IMR-90 (cell line): ENCODE results near the gene MPST.

Source experiments
- BHLHE40 ChIP-seq: fragments of 150-350 bp; IDR thresholded peaks from 2 replicates; pipeline ENCODE4 v1.6.1; 2016; ENCODE audit warnings: mild to moderate bottlenecking, low read depth, low read length
- CEBPB ChIP-seq: IDR thresholded peaks from 2 replicates; pipeline ENCODE4 v1.6.1; 2012; ENCODE audit warnings: low read depth, low read length, improper control_type of control experiment
- CTCF ChIP-seq: conservative IDR thresholded peaks from 2 replicates; pipeline ENCODE4 v1.5.1; 2012; ENCODE audit warnings: mild to moderate bottlenecking, low read depth, low read length, improper control_type of control experiment
- MAFK ChIP-seq: IDR thresholded peaks from 2 replicates; pipeline ENCODE4 v1.6.1; 2012; ENCODE audit warnings: low read depth, low read length, improper control_type of control experiment
- MXI1 ChIP-seq: IDR thresholded peaks from 2 replicates; pipeline ENCODE4 v1.6.1; 2012; ENCODE audit warnings: low read depth, mild to moderate bottlenecking, low read length, moderate library complexity, borderline replicate concordance
- POLR2A ChIP-seq: IDR thresholded peaks from 2 replicates; pipeline ENCODE4 v1.6.1; 2012; ENCODE audit warnings: mild to moderate bottlenecking, low read depth, low read length
- RAD21 ChIP-seq: IDR thresholded peaks from 2 replicates; pipeline ENCODE4 v1.6.1; 2012; ENCODE audit warnings: low read length, improper control_type of control experiment
- RCOR1 ChIP-seq: IDR thresholded peaks from 2 replicates; pipeline ENCODE4 v1.6.1; 2012; ENCODE audit warnings: mild to moderate bottlenecking, low read length, improper control_type of control experiment; ENCODE audit not compliant: insufficient replicate concordance
- RFX5 ChIP-seq: IDR thresholded peaks from 2 replicates; pipeline ENCODE4 v1.8.0; 2012; ENCODE audit warnings: low read depth, mild to moderate bottlenecking, low read length, moderate library complexity
- TF ChIP-seq, protein P1 (sequence below): fragments of 150-350 bp; IDR thresholded peaks from 2 replicates; pipeline ENCODE4 v1.6.1; 2017; ENCODE audit warnings: mild to moderate bottlenecking, antibody characterized with exemption, low read length, low read depth

DNA sequence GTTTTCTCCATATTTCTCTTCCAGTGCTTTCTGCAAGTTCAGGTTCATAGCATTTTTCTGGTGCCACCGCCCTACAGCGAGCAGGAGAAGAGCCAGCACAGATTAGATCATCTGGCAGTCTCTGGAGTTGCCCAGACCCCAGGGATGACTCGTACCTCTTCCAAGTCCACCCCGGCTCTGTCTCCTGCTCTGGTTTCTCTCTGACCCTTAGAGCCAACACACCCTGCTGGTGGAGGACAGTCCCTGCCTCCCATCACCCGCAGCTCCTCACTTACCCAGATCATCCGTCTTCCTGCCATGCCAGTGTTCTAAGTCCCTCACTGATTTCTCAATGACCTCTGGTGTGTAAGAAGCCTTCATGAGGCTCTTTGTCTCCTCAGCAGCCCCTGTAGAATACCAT, 28.3 kb upstream of the MPST start:
- no peak for TF ChIP-seq POLR2A
- no peak for TF ChIP-seq RAD21
- no peak for TF ChIP-seq CTCF
- no peak for TF ChIP-seq CEBPB
- no peak for TF ChIP-seq MXI1
- no peak for TF ChIP-seq RFX5
- TF ChIP-seq RCOR1: no peak
- TF ChIP-seq, protein P1, sequence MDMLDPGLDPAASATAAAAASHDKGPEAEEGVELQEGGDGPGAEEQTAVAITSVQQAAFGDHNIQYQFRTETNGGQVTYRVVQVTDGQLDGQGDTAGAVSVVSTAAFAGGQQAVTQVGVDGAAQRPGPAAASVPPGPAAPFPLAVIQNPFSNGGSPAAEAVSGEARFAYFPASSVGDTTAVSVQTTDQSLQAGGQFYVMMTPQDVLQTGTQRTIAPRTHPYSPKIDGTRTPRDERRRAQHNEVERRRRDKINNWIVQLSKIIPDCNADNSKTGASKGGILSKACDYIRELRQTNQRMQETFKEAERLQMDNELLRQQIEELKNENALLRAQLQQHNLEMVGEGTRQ: no peak
- no peak for TF ChIP-seq BHLHE40
- no peak for TF ChIP-seq MAFK
